ENCODE measurements around the gene CCDC59. TPM values are rescaled to one million over a fixed set of nuclear protein-coding genes. Genes with fewer than 3 reads are reported as not detected.
A peak's percentile ranks its signal among the peaks of the same experiment; 100 is the strongest.

The CCDC59 gene
- total RNA-seq, 4 donors from 2014 or later: 49.3 to 92.9 (median 55.5) TPM

GRCh38 chr12:82326905-82327503, 31.2 kb downstream of the CCDC59 start:
- peaks cover 0 to 5% of the 10 kb centered on the region in 2 donors for H3K4me1 ChIP-seq
- H3K4me3 ChIP-seq: no peak overlapping the region
- H3K36me3 ChIP-seq: no peaks in the 10 kb centered on the region
- no peak for ATAC-seq
- no peak for TF ChIP-seq POLR2A (IDR thresholded peaks at IDR 0.05)
- TF ChIP-seq CTCF (IDR thresholded peaks at IDR 0.05 in 4 of 5, conservative IDR thresholded peaks at IDR 0.05 in 1 of 5): peak in 2 of 5 experiments; percentile 16 to 19
- no peak overlapping the region for H3K27ac ChIP-seq
- no peaks in the 10 kb centered on the region for H3K9me3 ChIP-seq
- no peak for DNase-seq
- in situ Hi-C loops (cut with MboI; ENCODE audit: low sequenced_read_pairs in 4 of 4): no loop called here
- intact Hi-C loops (cut with DNase I; ENCODE audit: low total_unique reads): no loop called here
- no peaks in the 10 kb centered on the region for H3K27me3 ChIP-seq

- in situ Hi-C loops (cut with MboI; ENCODE audit: low sequenced_read_pairs in 4 of 4): no loop called here
Observed at GRCh38 chr12:82325540-82326336, 32.4 kb downstream of the CCDC59 start.

GRCh38 chr12:82319276-82319675, 38.9 kb downstream of the CCDC59 start:
- Histone ChIP-seq H3K27me3 (no peaks in the 10 kb centered on the region), H3K4me1 (no peaks in the 10 kb centered on the region), H3K36me3 (no peaks in the 10 kb centered on the region), H3K27ac (no peak overlapping the region), H3K9me3 (no peaks in the 10 kb centered on the region), H3K4me3 (no peak overlapping the region)
- ATAC-seq: no peak
- TF ChIP-seq CTCF (IDR thresholded peaks at IDR 0.05 in 4 of 5, conservative IDR thresholded peaks at IDR 0.05 in 1 of 5) (no peak), POLR2A (IDR thresholded peaks at IDR 0.05) (no peak)
- no peak for DNase-seq
- intact Hi-C loops (cut with DNase I; ENCODE audit: low total_unique reads) (no loop called here), in situ Hi-C loops (cut with MboI; ENCODE audit: low sequenced_read_pairs in 4 of 4) (no loop called here)

More at GRCh38 chr12:82325540-82326336, 32.4 kb downstream of the CCDC59 start:
- ATAC-seq: no peak
- no peaks in the 10 kb centered on the region for H3K36me3 ChIP-seq
- H3K4me3 ChIP-seq: no peak overlapping the region
- TF ChIP-seq POLR2A (IDR thresholded peaks at IDR 0.05) (no peak), CTCF (IDR thresholded peaks at IDR 0.05 in 4 of 5, conservative IDR thresholded peaks at IDR 0.05 in 1 of 5) (no peak)
- no peak for DNase-seq
- no peak overlapping the region for H3K27ac ChIP-seq
- no peaks in the 10 kb centered on the region for H3K9me3 ChIP-seq
- intact Hi-C loops (cut with DNase I; ENCODE audit: low total_unique reads): no loop called here
- no peaks in the 10 kb centered on the region for H3K4me1 ChIP-seq
- no peaks in the 10 kb centered on the region for H3K27me3 ChIP-seq

GRCh38 chr12:82314406-82314892, 43.7 kb downstream of the CCDC59 start:
- H3K9me3 ChIP-seq: no peaks in the 10 kb centered on the region
- DNase-seq (no peak), ATAC-seq (no peak)
- intact Hi-C loops (cut with DNase I; ENCODE audit: low total_unique reads): no loop called here
- no peaks in the 10 kb centered on the region for H3K36me3 ChIP-seq
- H3K4me1 ChIP-seq: no peaks in the 10 kb centered on the region
- H3K27ac ChIP-seq: no peak overlapping the region
- H3K27me3 ChIP-seq: no peaks in the 10 kb centered on the region
- TF ChIP-seq POLR2A (IDR thresholded peaks at IDR 0.05) (no peak), CTCF (IDR thresholded peaks at IDR 0.05 in 4 of 5, conservative IDR thresholded peaks at IDR 0.05 in 1 of 5) (no peak)
- in situ Hi-C loops (cut with MboI; ENCODE audit: low sequenced_read_pairs in 4 of 4): no loop called here
- H3K4me3 ChIP-seq: no peak overlapping the region

Other genes starting within 250 kb of the CCDC59 start
- 10 to 100 TPM; 10.5 to 13.0 (median 11.8) TPM for gene METTL25, start 142 bp upstream of the CCDC59 start, total RNA-seq